Measurements from ENCODE around the gene FARSB.

FARSB gene

GRCh38 chr2:222673273-222673672 lies 17.4 kb upstream of the FARSB start:
- TF ChIP-seq, protein P1, sequence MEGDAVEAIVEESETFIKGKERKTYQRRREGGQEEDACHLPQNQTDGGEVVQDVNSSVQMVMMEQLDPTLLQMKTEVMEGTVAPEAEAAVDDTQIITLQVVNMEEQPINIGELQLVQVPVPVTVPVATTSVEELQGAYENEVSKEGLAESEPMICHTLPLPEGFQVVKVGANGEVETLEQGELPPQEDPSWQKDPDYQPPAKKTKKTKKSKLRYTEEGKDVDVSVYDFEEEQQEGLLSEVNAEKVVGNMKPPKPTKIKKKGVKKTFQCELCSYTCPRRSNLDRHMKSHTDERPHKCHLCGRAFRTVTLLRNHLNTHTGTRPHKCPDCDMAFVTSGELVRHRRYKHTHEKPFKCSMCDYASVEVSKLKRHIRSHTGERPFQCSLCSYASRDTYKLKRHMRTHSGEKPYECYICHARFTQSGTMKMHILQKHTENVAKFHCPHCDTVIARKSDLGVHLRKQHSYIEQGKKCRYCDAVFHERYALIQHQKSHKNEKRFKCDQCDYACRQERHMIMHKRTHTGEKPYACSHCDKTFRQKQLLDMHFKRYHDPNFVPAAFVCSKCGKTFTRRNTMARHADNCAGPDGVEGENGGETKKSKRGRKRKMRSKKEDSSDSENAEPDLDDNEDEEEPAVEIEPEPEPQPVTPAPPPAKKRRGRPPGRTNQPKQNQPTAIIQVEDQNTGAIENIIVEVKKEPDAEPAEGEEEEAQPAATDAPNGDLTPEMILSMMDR (IDR thresholded peaks at IDR 0.05): no peak
- H3K27ac ChIP-seq: no peak overlapping the region
- no peak for DNase-seq (ENCODE audit: low spot score)
- H3K4me3 ChIP-seq: no peak overlapping the region

GRCh38 chr2:222672068-222672401 lies 16.1 kb upstream of the FARSB start:
- no peak for DNase-seq (ENCODE audit: low spot score)
- peak overlapping the region; percentile 76 for H3K4me3 ChIP-seq
- no peak overlapping the region for H3K27ac ChIP-seq
- TF ChIP-seq, protein P1 (IDR thresholded peaks at IDR 0.05): no peak

DNA sequence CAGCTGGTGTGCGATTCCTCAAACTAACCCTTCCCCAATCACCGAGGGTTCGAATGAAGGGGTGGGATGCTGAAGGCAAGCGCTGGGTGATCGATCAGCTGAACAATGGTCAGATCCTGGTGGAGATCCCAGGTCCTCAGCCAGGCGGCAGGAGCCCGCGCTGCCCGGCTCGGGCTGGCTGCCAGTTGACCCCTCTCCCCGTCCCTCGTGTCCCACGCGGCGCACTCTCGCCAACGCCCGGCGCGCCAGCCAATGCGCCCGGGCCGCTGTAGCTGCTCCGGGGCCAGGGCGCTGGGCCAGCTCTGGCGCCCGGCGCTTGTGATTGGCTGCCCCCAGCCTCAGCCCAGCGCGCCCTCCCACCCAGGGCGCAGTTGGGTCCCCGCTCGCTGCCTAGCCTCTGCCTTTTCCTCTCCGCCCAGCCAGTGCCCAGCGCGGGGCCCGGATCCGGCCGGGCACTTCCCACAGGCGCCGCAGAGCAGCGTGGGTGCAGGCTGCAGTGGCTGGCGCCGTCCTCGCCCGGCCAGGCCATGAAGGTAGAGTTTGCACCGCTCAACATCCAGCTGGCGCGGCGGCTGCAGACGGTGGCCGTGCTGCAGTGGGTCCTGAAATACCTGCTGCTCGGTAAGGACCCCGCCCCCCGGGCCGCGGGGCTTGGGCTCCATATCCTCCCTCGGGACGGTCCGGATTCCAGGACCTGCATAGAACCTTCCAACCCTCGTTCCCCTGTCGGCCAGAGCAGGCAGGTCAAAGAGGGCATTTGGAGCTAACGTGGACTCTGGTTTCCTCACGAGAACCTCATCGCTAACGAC lies 15.6 kb upstream of the FARSB start, which contains the start of gene MOGAT1:
MOGAT1 (plus strand) TSS at position 400 of the 809 bp plus-strand sequence; CDS start at position 528, 128 bp downstream.
- TF ChIP-seq, protein P1 (IDR thresholded peaks at IDR 0.05): no peak
- H3K27ac ChIP-seq: no peak within 1 kb of the TSS
- H3K4me3 ChIP-seq: peak within 1 kb of the TSS; percentile 76
- DNase-seq (ENCODE audit: low spot score): no peak

- DNase-seq (ENCODE audit: low spot score): no peak
- TF ChIP-seq, protein P1 (IDR thresholded peaks at IDR 0.05): no peak
- Histone ChIP-seq H3K4me3 (no peak overlapping the region), H3K27ac (no peak overlapping the region)
Measured at GRCh38 chr2:222670191-222671038, 14.5 kb upstream of the FARSB start.

- no peak for DNase-seq (ENCODE audit: low spot score)
- Histone ChIP-seq H3K4me3 (no peak overlapping the region), H3K27ac (no peak overlapping the region)
- TF ChIP-seq, protein P1 (IDR thresholded peaks at IDR 0.05): no peak
Measured at GRCh38 chr2:222669353-222669752, 13.5 kb upstream of the FARSB start.

- no peak overlapping the region for H3K27ac ChIP-seq
- TF ChIP-seq, protein P1 (IDR thresholded peaks at IDR 0.05): no peak
- DNase-seq (ENCODE audit: low spot score): no peak
Measured at GRCh38 chr2:222668494-222669154, 12.7 kb upstream of the FARSB start.

More at GRCh38 chr2:222668494-222669154, 12.7 kb upstream of the FARSB start:
- H3K4me3 ChIP-seq: no peak overlapping the region
